COR-L47 (cell line): ENCODE results near the gene GCK.
A peak's percentile ranks its signal among the peaks of the same experiment; 100 is the strongest.

Experiments used
- DNase-seq: peaks from one replicate; lab custom pipeline; 2025; lab: John Stamatoyannopoulos, UW

Gene GCK

GRCh38 chr7:44116789-44117666 is 72.2 kb downstream of the GCK start:
- DNase-seq: no peak

- DNase-seq: no peak
Measured at GRCh38 chr7:44116087-44116788, 73.0 kb downstream of the GCK start.

- no peak for DNase-seq
Measured at GRCh38 chr7:44114586-44115310, 74.5 kb downstream of the GCK start.

- DNase-seq: no peak
Measured at GRCh38 chr7:44113764-44114354, 75.4 kb downstream of the GCK start.

- no peak for DNase-seq
Measured at GRCh38 chr7:44112997-44113763, 76.1 kb downstream of the GCK start.

GRCh38 chr7:44112231-44112996 is 76.8 kb downstream of the GCK start:
- no peak for DNase-seq

GRCh38 chr7:44111761-44112160 is 77.5 kb downstream of the GCK start:
- no peak for DNase-seq

- DNase-seq: peak; percentile 22
Measured at GRCh38 chr7:44110719-44111635, 78.3 kb downstream of the GCK start.

GRCh38 chr7:44109991-44110390 is 79.2 kb downstream of the GCK start:
- no peak for DNase-seq

- no peak for DNase-seq
Measured at GRCh38 chr7:44108768-44109750, 80.2 kb downstream of the GCK start.

GRCh38 chr7:44107961-44108767 is 81.1 kb downstream of the GCK start:
- no peak for DNase-seq

GRCh38 chr7:44107116-44107960 is 81.9 kb downstream of the GCK start:
- no peak for DNase-seq

GRCh38 chr7:44106311-44107065 is 82.8 kb downstream of the GCK start:
- no peak for DNase-seq

- no peak for DNase-seq
Measured at GRCh38 chr7:44105832-44106231, 83.4 kb downstream of the GCK start.

GRCh38 chr7:44104860-44105771 is 84.1 kb downstream of the GCK start:
- no peak for DNase-seq
